Kidney glomerular epithelial cell (primary cell): ENCODE data around the gene CDCA7L.
"Not testable (repeated sequence)": the region's sequence is repeated elsewhere in the genome, so short reads cannot be mapped to it uniquely, and the experiment has no call there.

Experiments used
- DNase-seq: peaks from one replicate; lab custom pipeline; 2025; lab: John Stamatoyannopoulos, UW

The CDCA7L gene

GRCh38 chr7:21910253-21910652 lies 35.4 kb downstream of the CDCA7L start:
- no peak for DNase-seq

- no peak for DNase-seq
Observed at GRCh38 chr7:21908746-21909145, 37.0 kb downstream of the CDCA7L start.

GRCh38 chr7:21903020-21903786 lies 42.5 kb downstream of the CDCA7L start:
- no peak for DNase-seq

- no peak for DNase-seq
Observed at GRCh38 chr7:21902240-21902639, 43.5 kb downstream of the CDCA7L start.

- no peak for DNase-seq
Observed at GRCh38 chr7:21898265-21898930, 47.3 kb downstream of the CDCA7L start.

GRCh38 chr7:21893401-21893800 lies 52.3 kb downstream of the CDCA7L start:
- DNase-seq = no peak

- no peak for DNase-seq
Observed at GRCh38 chr7:21891291-21891690, 54.4 kb downstream of the CDCA7L start.

GRCh38 chr7:21887779-21888178 lies 57.9 kb downstream of the CDCA7L start:
- no peak for DNase-seq

- no peak for DNase-seq
Observed at GRCh38 chr7:21887353-21887752, 58.3 kb downstream of the CDCA7L start.

GRCh38 chr7:21886396-21886795 lies 59.3 kb downstream of the CDCA7L start:
- no peak for DNase-seq

- no peak for DNase-seq
Observed at GRCh38 chr7:21884496-21884895, 61.2 kb downstream of the CDCA7L start.

- DNase-seq = not testable (repeated sequence)
Observed at GRCh38 chr7:21883501-21883900, 62.2 kb downstream of the CDCA7L start.

GRCh38 chr7:21883069-21883468 lies 62.6 kb downstream of the CDCA7L start:
- no peak for DNase-seq

- DNase-seq = peak; percentile 51
Observed at GRCh38 chr7:21869785-21870402, 75.8 kb downstream of the CDCA7L start.

GRCh38 chr7:21868576-21868850 lies 77.2 kb downstream of the CDCA7L start:
- no peak for DNase-seq

GRCh38 chr7:21867816-21868575 lies 77.7 kb downstream of the CDCA7L start:
- no peak for DNase-seq

- no peak for DNase-seq
Observed at GRCh38 chr7:21867226-21867625, 78.5 kb downstream of the CDCA7L start.

GRCh38 chr7:21866731-21867130 lies 79.0 kb downstream of the CDCA7L start:
- DNase-seq = no peak

- DNase-seq = not testable (repeated sequence)
Observed at GRCh38 chr7:21865631-21866204, 80.0 kb downstream of the CDCA7L start.

- no peak for DNase-seq
Observed at GRCh38 chr7:21851559-21851967, 94.1 kb downstream of the CDCA7L start.
